Uterus (tissue), 4 donors: ENCODE data around the gene SRGAP2C. TPM values are rescaled to one million over a fixed set of nuclear protein-coding genes. Genes with fewer than 3 reads are reported as not detected.

Source experiments
- DNase-seq, 2 donors: peaks; one replicate each; pipeline ENCODE4 v3.0.0-alpha.2; 2019 to 2020
- H3K27ac ChIP-seq, 2 donors: fragments of 200-600 bp; sonication (generic); 1 replicate in 1 of 2; 2 replicates in 1 of 2; pipeline ENCODE4 v1.5.1; 2016 to 2018
- H3K27me3 ChIP-seq, 2 donors: fragments of 200-600 bp; sonication (generic); one replicate each; pipeline ENCODE4 v1.5.1; 2018 to 2019; ENCODE audit warnings: control low read depth in 1 of 2
- H3K36me3 ChIP-seq, 2 donors: fragments of 200-600 bp; sonication (generic); one replicate each; pipeline ENCODE4 v1.5.1; 2019; ENCODE audit warnings: control low read depth in 1 of 2
- H3K4me1 ChIP-seq, 2 donors: fragments of 200-600 bp; sonication (generic); one replicate each; pipeline ENCODE4 v1.5.1; 2018 to 2019; ENCODE audit warnings: control low read depth in 1 of 2
- H3K4me3 ChIP-seq, 2 donors: fragments of 200-600 bp; sonication (generic); 1 replicate in 1 of 2; 2 replicates in 1 of 2; pipeline ENCODE4 v1.5.1; 2018 to 2019; ENCODE audit warnings: mild to moderate bottlenecking in 1 of 2
- H3K9me3 ChIP-seq, 2 donors: fragments of 200-600 bp; sonication (generic); one replicate each; pipeline ENCODE4 v1.5.1; 2019; ENCODE audit warnings: control low read depth in 1 of 2
- POLR2A ChIP-seq, 2 donors: fragments of 450-650 bp; IDR thresholded peaks; one replicate each; pipeline ENCODE4 v1.6.1; 2016; ENCODE audit warnings: antibody characterized with exemption in 2 of 2, mild to moderate bottlenecking in 1 of 2, moderate library complexity in 1 of 2
- intact Hi-C: fragments of 100-400 bp; cut with DNase I; formaldehyde crosslinking; loops from one replicate; pipeline ENCODE4 v1.15.1; 2023; ENCODE audit warnings: low total_unique reads
- small RNA-seq: library from RNA; depleted of rRNA; stranded (forward); fragments of <200 nt; gene quantifications from one replicate; pipeline ENCODE3, GENCODE V24; 2016
- total RNA-seq, 4 donors: library from RNA; depleted of rRNA in 3 of 4; stranded (reverse); fragments of >200 nt in 3 of 4; gene quantifications; one replicate each; pipeline versions ENCODE4 v1.1.0 to v1.2.4, GENCODE V29; 2014 to 2023
- TF ChIP-seq, protein P1 (sequence below), 4 experiments: fragments of 200-600 bp in 2 of 4; fragments of 450-650 bp in 2 of 4; sonication (generic) in 2 of 4; IDR thresholded peaks; one replicate each; pipeline ENCODE4 v1.5.1; 2016 to 2019; ENCODE audit warnings: antibody characterized with exemption in 4 of 4, mild to moderate bottlenecking in 2 of 4, moderate library complexity in 1 of 4
- donor health status: DM: yes; HTN: yes; CAD: no.

The SRGAP2C gene
- total RNA-seq, 4 donors from 2014 or later, result 17.6 to 47.6 (median 32.4) TPM

DNA sequence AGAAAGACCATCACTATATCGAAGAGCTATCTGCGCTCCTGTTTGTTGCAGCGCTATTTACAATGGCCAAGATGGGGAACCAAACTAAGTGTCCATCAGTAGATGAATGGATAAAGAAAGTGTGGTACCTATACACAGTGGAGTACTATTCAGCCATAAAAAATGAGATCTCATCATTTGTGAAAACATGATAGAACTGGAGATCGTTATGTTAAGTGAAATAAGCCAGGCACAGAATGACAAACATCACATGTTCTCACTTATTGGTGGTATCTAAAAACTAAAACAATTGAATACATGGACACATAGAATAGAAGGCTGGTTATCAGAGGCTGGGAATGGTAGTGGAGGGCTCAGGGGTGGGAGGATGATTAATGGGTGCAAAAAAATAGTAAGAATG, 256.2 kb downstream of the SRGAP2C start:
- intact Hi-C loops, result no loop called here
- H3K27me3 ChIP-seq, result no peaks in the 10 kb centered on the region
- TF ChIP-seq POLR2A (IDR thresholded peaks at IDR 0.05), result no peak
- TF ChIP-seq, protein P1, sequence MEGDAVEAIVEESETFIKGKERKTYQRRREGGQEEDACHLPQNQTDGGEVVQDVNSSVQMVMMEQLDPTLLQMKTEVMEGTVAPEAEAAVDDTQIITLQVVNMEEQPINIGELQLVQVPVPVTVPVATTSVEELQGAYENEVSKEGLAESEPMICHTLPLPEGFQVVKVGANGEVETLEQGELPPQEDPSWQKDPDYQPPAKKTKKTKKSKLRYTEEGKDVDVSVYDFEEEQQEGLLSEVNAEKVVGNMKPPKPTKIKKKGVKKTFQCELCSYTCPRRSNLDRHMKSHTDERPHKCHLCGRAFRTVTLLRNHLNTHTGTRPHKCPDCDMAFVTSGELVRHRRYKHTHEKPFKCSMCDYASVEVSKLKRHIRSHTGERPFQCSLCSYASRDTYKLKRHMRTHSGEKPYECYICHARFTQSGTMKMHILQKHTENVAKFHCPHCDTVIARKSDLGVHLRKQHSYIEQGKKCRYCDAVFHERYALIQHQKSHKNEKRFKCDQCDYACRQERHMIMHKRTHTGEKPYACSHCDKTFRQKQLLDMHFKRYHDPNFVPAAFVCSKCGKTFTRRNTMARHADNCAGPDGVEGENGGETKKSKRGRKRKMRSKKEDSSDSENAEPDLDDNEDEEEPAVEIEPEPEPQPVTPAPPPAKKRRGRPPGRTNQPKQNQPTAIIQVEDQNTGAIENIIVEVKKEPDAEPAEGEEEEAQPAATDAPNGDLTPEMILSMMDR (IDR thresholded peaks at IDR 0.05), result no peak

More for the DNA sequence above, 256.2 kb downstream of the SRGAP2C start:
- Histone ChIP-seq H3K27ac (no peak overlapping the region), H3K9me3 (no peaks in the 10 kb centered on the region), H3K4me1 (no peaks in the 10 kb centered on the region), H3K4me3 (no peak overlapping the region), H3K36me3 (no peaks in the 10 kb centered on the region)
- DNase-seq, result no peak

Small RNA genes lying within 50 kb of the gene (small RNA-seq; reads per million reads assigned to genes)
- gene AC243994.1, result not detected

Other genes starting within 250 kb of the SRGAP2C start
- gene FAM72B, start 635 bp upstream of the SRGAP2C start, total RNA-seq, result 1 to 10 TPM in 2 of 4 donors, not detected in 2; 1.0 to 4.6 TPM